Stimulated activated naive CD8-positive, alpha-beta T cell treated with anti-CD3 and anti-CD28 coated beads, Interleukin-15, Interleukin-2, amounts not matched to agents 100 ng/mL and 50 ng/mL, for 24 hours (primary cell): ENCODE measurements around the gene RRP1B.
A peak's percentile ranks its signal among the peaks of the same experiment; 100 is the strongest.

Source experiments
- H3K27ac Mint-ChIP-seq: one replicate; pipeline ENCODE4 v1.8.0; 2021; ENCODE audit warnings: mild to moderate bottlenecking, mixed read lengths
- H3K27me3 Mint-ChIP-seq: one replicate; pipeline ENCODE4 v1.8.0; 2021; ENCODE audit warnings: mixed read lengths
- H3K36me3 Mint-ChIP-seq: one replicate; pipeline ENCODE4 v1.8.0; 2021; ENCODE audit warnings: low read depth, mixed read lengths
- H3K4me1 Mint-ChIP-seq: one replicate; pipeline ENCODE4 v1.8.0; 2021; ENCODE audit warnings: low read depth, mixed read lengths
- H3K4me3 Mint-ChIP-seq: one replicate; pipeline ENCODE4 v1.8.0; 2021; ENCODE audit warnings: mild to moderate bottlenecking, mixed read lengths
- H3K9me3 Mint-ChIP-seq: one replicate; pipeline ENCODE4 v1.8.0; 2021; ENCODE audit warnings: mixed read lengths

The RRP1B gene

GRCh38 chr21:43731476-43731875 lies 72.1 kb downstream of the RRP1B start:
- no peaks in the 10 kb centered on the region for H3K9me3 Mint-ChIP-seq
- peaks cover 17% of the 10 kb centered on the region for H3K36me3 Mint-ChIP-seq
- peaks cover 59% of the 10 kb centered on the region for H3K4me1 Mint-ChIP-seq
- H3K4me3 Mint-ChIP-seq: no peak overlapping the region
- H3K27me3 Mint-ChIP-seq: no peaks in the 10 kb centered on the region
- no peak overlapping the region for H3K27ac Mint-ChIP-seq

GRCh38 chr21:43731891-43732711 lies 72.7 kb downstream of the RRP1B start:
- H3K36me3 Mint-ChIP-seq: peaks cover 19% of the 10 kb centered on the region
- H3K27ac Mint-ChIP-seq: no peak overlapping the region
- peaks cover 53% of the 10 kb centered on the region for H3K4me1 Mint-ChIP-seq
- no peak overlapping the region for H3K4me3 Mint-ChIP-seq
- H3K9me3 Mint-ChIP-seq: no peaks in the 10 kb centered on the region
- H3K27me3 Mint-ChIP-seq: no peaks in the 10 kb centered on the region

GRCh38 chr21:43733060-43733459 lies 73.7 kb downstream of the RRP1B start:
- H3K27me3 Mint-ChIP-seq: no peaks in the 10 kb centered on the region
- H3K27ac Mint-ChIP-seq: no peak overlapping the region
- H3K4me3 Mint-ChIP-seq: no peak overlapping the region
- H3K36me3 Mint-ChIP-seq: peaks cover 19% of the 10 kb centered on the region
- no peaks in the 10 kb centered on the region for H3K9me3 Mint-ChIP-seq
- peaks cover 44% of the 10 kb centered on the region for H3K4me1 Mint-ChIP-seq

- Mint-ChIP-seq H3K36me3 (peaks cover 19% of the 10 kb centered on the region), H3K9me3 (no peaks in the 10 kb centered on the region), H3K27ac (peak overlapping the region; percentile 86), H3K4me1 (peaks cover 38% of the 10 kb centered on the region), H3K27me3 (no peaks in the 10 kb centered on the region), H3K4me3 (peak overlapping the region; percentile 35)
Observed at GRCh38 chr21:43733529-43734071, 74.2 kb downstream of the RRP1B start.

- Mint-ChIP-seq H3K36me3 (peaks cover 21% of the 10 kb centered on the region), H3K27me3 (no peaks in the 10 kb centered on the region), H3K4me1 (peaks cover 31% of the 10 kb centered on the region), H3K4me3 (peak overlapping the region; percentile 35), H3K9me3 (no peaks in the 10 kb centered on the region), H3K27ac (peak overlapping the region; percentile 86)
Observed at GRCh38 chr21:43734131-43734927, 75.0 kb downstream of the RRP1B start.

- no peaks in the 10 kb centered on the region for H3K9me3 Mint-ChIP-seq
- no peak overlapping the region for H3K27ac Mint-ChIP-seq
- no peaks in the 10 kb centered on the region for H3K27me3 Mint-ChIP-seq
- H3K36me3 Mint-ChIP-seq: peaks cover 24% of the 10 kb centered on the region
- no peak overlapping the region for H3K4me3 Mint-ChIP-seq
- peaks cover 25% of the 10 kb centered on the region for H3K4me1 Mint-ChIP-seq
Observed at GRCh38 chr21:43734928-43735229, 75.5 kb downstream of the RRP1B start.

GRCh38 chr21:43735236-43736091 lies 76.1 kb downstream of the RRP1B start:
- no peak overlapping the region for H3K4me3 Mint-ChIP-seq
- H3K4me1 Mint-ChIP-seq: peaks cover 20% of the 10 kb centered on the region
- no peaks in the 10 kb centered on the region for H3K9me3 Mint-ChIP-seq
- H3K36me3 Mint-ChIP-seq: peaks cover 24% of the 10 kb centered on the region
- no peak overlapping the region for H3K27ac Mint-ChIP-seq
- H3K27me3 Mint-ChIP-seq: no peaks in the 10 kb centered on the region

GRCh38 chr21:43736224-43736883 lies 77.0 kb downstream of the RRP1B start:
- Mint-ChIP-seq H3K4me3 (no peak overlapping the region), H3K9me3 (no peaks in the 10 kb centered on the region), H3K27ac (no peak overlapping the region), H3K27me3 (no peaks in the 10 kb centered on the region), H3K4me1 (peaks cover 19% of the 10 kb centered on the region), H3K36me3 (peaks cover 24% of the 10 kb centered on the region)

GRCh38 chr21:43737158-43737950 lies 78.0 kb downstream of the RRP1B start:
- Mint-ChIP-seq H3K36me3 (peaks cover 24% of the 10 kb centered on the region), H3K27me3 (no peaks in the 10 kb centered on the region), H3K9me3 (no peaks in the 10 kb centered on the region), H3K4me3 (no peak overlapping the region), H3K27ac (no peak overlapping the region), H3K4me1 (peaks cover 19% of the 10 kb centered on the region)

GRCh38 chr21:43739621-43740435 lies 80.5 kb downstream of the RRP1B start:
- peaks cover 16% of the 10 kb centered on the region for H3K36me3 Mint-ChIP-seq
- H3K4me3 Mint-ChIP-seq: no peak overlapping the region
- H3K4me1 Mint-ChIP-seq: peaks cover 4% of the 10 kb centered on the region
- no peak overlapping the region for H3K27ac Mint-ChIP-seq
- H3K27me3 Mint-ChIP-seq: no peaks in the 10 kb centered on the region
- no peaks in the 10 kb centered on the region for H3K9me3 Mint-ChIP-seq

GRCh38 chr21:43740497-43741156 lies 81.3 kb downstream of the RRP1B start:
- no peak overlapping the region for H3K27ac Mint-ChIP-seq
- no peaks in the 10 kb centered on the region for H3K27me3 Mint-ChIP-seq
- peaks cover 22% of the 10 kb centered on the region for H3K36me3 Mint-ChIP-seq
- H3K9me3 Mint-ChIP-seq: no peaks in the 10 kb centered on the region
- H3K4me1 Mint-ChIP-seq: no peaks in the 10 kb centered on the region
- no peak overlapping the region for H3K4me3 Mint-ChIP-seq

- H3K9me3 Mint-ChIP-seq: no peaks in the 10 kb centered on the region
- H3K27ac Mint-ChIP-seq: no peak overlapping the region
- H3K4me1 Mint-ChIP-seq: no peaks in the 10 kb centered on the region
- no peaks in the 10 kb centered on the region for H3K27me3 Mint-ChIP-seq
- no peak overlapping the region for H3K4me3 Mint-ChIP-seq
- H3K36me3 Mint-ChIP-seq: peaks cover 25% of the 10 kb centered on the region
Observed at GRCh38 chr21:43741423-43742096, 82.2 kb downstream of the RRP1B start.
